HepG2 (cell line): ENCODE measurements around the gene NCOA7. TPM values are rescaled to one million over a fixed set of nuclear protein-coding genes. Genes with fewer than 3 reads are reported as not detected.

ENCODE experiments used
- ATAC-seq: fragments of 200-7000 bp; cut with Tn5 transposase; 3 replicates; pipeline ENCODE4 v1.9.1; 2020; ENCODE audit warnings: mild to moderate bottlenecking, moderate library complexity
- BruUV-seq: library from RNA; stranded (reverse); fragments of 400-500 nt; replicated peaks from 2 replicates; lab custom pipeline; 2021; lab: Mats Ljungman, UMichigan
- CTCF ChIA-PET: fragments of 300-600 bp; formaldehyde crosslinking; extraction: SDS; loops from one replicate; lab custom pipeline; 2021; ENCODE audit warnings: low total read pairs, inconsistent platforms, low intra/inter-chr PET ratio; lab: Yijun Ruan, JAX
- POLR2A ChIA-PET: fragments of 350-600 bp; sonication (Branson Sonifier 250); formaldehyde crosslinking; loops from one replicate; lab custom pipeline; 2020; ENCODE audit warnings: antibody characterized with exemption, inconsistent platforms; lab: Yijun Ruan, JAX
- DNase-seq: peaks from one replicate; pipeline ENCODE4 v3.0.0-alpha.2; 2015; ENCODE audit warnings: low spot score
- FAIRE-seq: peaks from 3 replicates; lab custom pipeline; 2011; peaks lifted over from hg19 to GRCh38; lab: Jason Lieb, UNC
- H2AFZ ChIP-seq: one replicate; pipeline ENCODE4 v1.6.1; 2011; ENCODE audit warnings: low read length, inconsistent platforms
- H3K27ac ChIP-seq: fragments of 300-600 bp; 3 replicates; pipeline ENCODE4 v1.8.0; 2011; ENCODE audit warnings: mixed run types, mild to moderate bottlenecking, mixed read lengths, low read length, inconsistent platforms; ENCODE audit not compliant: insufficient read depth; ENCODE audit errors: extremely low read length
- H3K27me3 ChIP-seq, 2 experiments: fragments of 200-600 bp in 1 of 2; 2 replicates in 1 of 2; 3 replicates in 1 of 2; pipeline versions ENCODE4 v1.6.0 to v1.8.0; 2011; ENCODE audit warnings: low read length in 2 of 2, mild to moderate bottlenecking in 2 of 2, moderate library complexity in 2 of 2, inconsistent platforms in 1 of 2; ENCODE audit not compliant: insufficient read depth in 2 of 2, control insufficient read depth in 1 of 2
- H3K36me3 ChIP-seq, 2 experiments: fragments of 200-600 bp in 1 of 2; replicated peaks in 1 of 2; 2 replicates in 1 of 2; 3 replicates in 1 of 2; pipeline versions ENCODE4 v1.5.1 to v1.8.0; 2011; ENCODE audit warnings: low read length in 2 of 2, inconsistent platforms in 1 of 2; ENCODE audit not compliant: insufficient read depth in 2 of 2, control insufficient read depth in 1 of 2
- H3K4me1 ChIP-seq: 2 replicates; pipeline ENCODE4 v1.5.1; 2012; ENCODE audit warnings: low read length, inconsistent platforms; ENCODE audit not compliant: insufficient read depth
- H3K4me2 ChIP-seq: 2 replicates; pipeline ENCODE4 v1.6.0; 2011; ENCODE audit warnings: low read depth, low read length, inconsistent platforms
- H3K4me3 ChIP-seq, 3 experiments: fragments of 200-600 bp in 1 of 3; sonication (generic), shearing (Covaris generic) in 1 of 3; replicated peaks in 1 of 3; 2 replicates each; pipeline ENCODE4 v1.5.1; 2011 to 2016; ENCODE audit warnings: low read length in 3 of 3, inconsistent platforms in 2 of 3, low read depth in 2 of 3, mild to moderate bottlenecking in 2 of 3, control low read depth in 1 of 3, mixed read lengths in 1 of 3; ENCODE audit not compliant: insufficient read depth in 1 of 3
- H3K79me2 ChIP-seq: one replicate; pipeline ENCODE4 v1.6.1; 2011; ENCODE audit warnings: low read length, inconsistent platforms; ENCODE audit not compliant: insufficient read depth
- H3K9ac ChIP-seq: 2 replicates; pipeline ENCODE4 v1.6.0; 2011; ENCODE audit warnings: mild to moderate bottlenecking, low read depth, low read length, inconsistent platforms; ENCODE audit not compliant: insufficient read depth
- H3K9me3 ChIP-seq: 2 replicates; pipeline ENCODE4 v1.5.1; 2012; ENCODE audit warnings: mild to moderate bottlenecking, low read length
- H4K20me1 ChIP-seq: 2 replicates; pipeline ENCODE4 v1.6.0; 2011; ENCODE audit warnings: inconsistent platforms, mild to moderate bottlenecking, low read length, moderate library complexity; ENCODE audit not compliant: insufficient read depth
- HNRNPUL1 ChIP-seq: fragments of 200-400 bp; formaldehyde crosslinking; IDR thresholded peaks from 2 replicates; pipeline ENCODE4 v1.6.1; 2017; ENCODE audit warnings: low read depth, mild to moderate bottlenecking, low read length, moderate library complexity
- JUNB ChIP-seq: sonication (generic); formaldehyde crosslinking; IDR thresholded peaks from 2 replicates; pipeline ENCODE4 v1.8.0; 2022; ENCODE audit warnings: missing genetic modification reagents, mild to moderate bottlenecking, borderline replicate concordance
- NFE2L2 ChIP-seq: fragments of 150-350 bp; IDR thresholded peaks from 2 replicates; pipeline ENCODE4 v1.6.1; 2014; ENCODE audit warnings: low read length
- TRIM24 ChIP-seq: sonication (generic); formaldehyde crosslinking; IDR thresholded peaks from 2 replicates; pipeline ENCODE4 v1.8.0; 2022; ENCODE audit warnings: mild to moderate bottlenecking, missing genetic modification reagents
- ZNF367 ChIP-seq: sonication (generic); formaldehyde crosslinking; IDR thresholded peaks from 2 replicates; pipeline ENCODE4 v1.4.0; 2020; ENCODE audit warnings: missing genetic modification reagents, borderline replicate concordance
- WGBS: methylation state at CpG from one replicate; pipeline ENCODE4 v1.1.6; 2017; ENCODE audit warnings: low lambda C conversion rate; 5-methylcytosine and 5-hydroxymethylcytosine counted together
- in situ Hi-C: cut with HindIII; loops from 2 replicates; pipeline ENCODE4 v1.10.0; 2017; ENCODE audit warnings: low pct_unique_long_range_greater_than_20kb; ENCODE audit not compliant: extremely low pct_ligation_motif_present
- intact Hi-C: fragments of 100-400 bp; cut with micrococcal nuclease; formaldehyde crosslinking; loops from one replicate; pipeline ENCODE4 v1.10.0; 2022; ENCODE audit not compliant: unreplicated experiment
- polyA plus RNA-seq, 8 experiments: library from polyadenylated mRNA; depleted of rRNA in 3 of 8; stranded (reverse) in 7 of 8; unstranded in 1 of 8; fragments of >200 nt; fragmentation: Illumina TruSeq in 4 of 8; extraction: Trizol in 4 of 8; gene quantifications; 2 replicates each; pipeline versions ENCODE4 v1.2.1 to v1.2.3, GENCODE V29; 2011 to 2016; ENCODE audit warnings: low read depth in 4 of 8, missing spikeins in 1 of 8, mixed read lengths in 1 of 8; ENCODE audit not compliant: insufficient read depth in 1 of 8
- total RNA-seq, 5 experiments: library from RNA; depleted of rRNA; stranded (reverse); fragments of >200 nt; fragmentation: Illumina TruSeq; extraction: Trizol; gene quantifications; 2 replicates each; pipeline ENCODE4 v1.2.3, GENCODE V29; 2016; ENCODE audit warnings: low read depth in 1 of 5

The NCOA7 gene
- total and polyA plus RNA-seq, 2 of the 13 experiments (the other 11 are each of a cell fraction or from before 2014, with no cell fraction given) = 13.6 to 20.8 TPM

DNA sequence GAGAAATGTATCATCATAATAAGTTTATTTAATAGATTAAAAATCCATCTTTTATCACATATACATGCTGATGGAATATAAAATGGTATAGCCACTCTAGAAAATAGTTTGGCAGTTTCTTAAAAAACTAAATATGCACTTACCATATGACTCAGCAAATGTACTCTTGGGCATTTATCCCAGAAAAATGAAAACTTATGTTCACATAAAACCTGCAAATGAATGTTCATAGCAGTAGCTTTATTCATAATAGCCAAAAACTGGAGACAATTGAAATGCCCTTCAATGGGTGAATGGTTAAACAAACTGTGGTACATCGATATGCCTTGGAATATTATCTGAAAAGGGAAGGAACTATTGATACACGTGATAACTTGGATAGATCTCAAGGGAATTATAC is 6.4 kb upstream of the NCOA7 start:
- H3K4me3 ChIP-seq = no peak overlapping the region
- ATAC-seq (no peak), DNase-seq (no peak), FAIRE-seq (no peak)
- no TSS peak for BruUV-seq
- H4K20me1 ChIP-seq = no peaks in the 10 kb centered on the region
- H3K9me3 ChIP-seq = no peaks in the 10 kb centered on the region
- in situ Hi-C loops = no loop called here
- ChIA-PET POLR2A (no interaction called here), CTCF (no interaction called here)
- H3K4me1 ChIP-seq = peaks cover 23% of the 10 kb centered on the region
- no peaks in the 10 kb centered on the region; a peak in 1 of 5 replicates for H3K27me3 ChIP-seq
- no peaks in the 10 kb centered on the region for H3K79me2 ChIP-seq
- H3K9ac ChIP-seq = no peak overlapping the region
- no peak overlapping the region for H3K4me2 ChIP-seq
- intact Hi-C loops = no loop called here
- H3K36me3 ChIP-seq = no peaks in the 10 kb centered on the region
- H3K27ac ChIP-seq = no peak overlapping the region
- TF ChIP-seq NFE2L2 (peak; percentile 62), JUNB (CRISPR knock-in tag) (no peak)
- no peak overlapping the region for H2AFZ ChIP-seq
- WGBS = 96% methylated on average over 2 of the region's 2 CpGs

DNA sequence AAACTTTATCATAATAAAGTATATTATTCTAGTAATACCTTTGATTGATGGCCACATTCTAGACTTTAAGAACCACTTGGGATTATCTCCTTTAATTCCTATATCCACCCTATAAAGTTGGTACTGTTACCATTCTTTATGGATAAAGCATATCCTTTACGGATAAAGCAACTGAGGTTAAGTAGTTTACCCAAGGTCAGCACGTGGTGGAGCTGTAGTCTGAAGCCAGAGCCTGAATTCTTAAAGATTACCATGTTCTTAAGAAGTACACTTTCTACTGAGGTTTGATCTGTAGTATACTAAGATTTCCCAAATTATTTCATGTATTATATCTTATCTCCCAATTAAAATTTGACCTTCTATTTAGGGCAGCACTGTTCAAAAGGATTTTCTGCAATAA is 3.0 kb upstream of the NCOA7 start:
- TF ChIP-seq TRIM24 (CRISPR knock-in tag) = no peak
- TF ChIP-seq ZNF367 (CRISPR knock-in tag) = no peak
- TF ChIP-seq HNRNPUL1 = no peak
- ChIA-PET CTCF (no interaction called here), POLR2A (no interaction called here)
- 83% methylated on average over 2 of the region's 2 CpGs for WGBS
- no peak overlapping the region for H3K27ac ChIP-seq
- DNase-seq (no peak), FAIRE-seq (no peak), ATAC-seq (no peak)
- intact Hi-C loops (no loop called here), in situ Hi-C loops (no loop called here)
- H3K79me2 ChIP-seq = peaks cover 12% of the 10 kb centered on the region
- no peaks in the 10 kb centered on the region for H3K9me3 ChIP-seq
- no peak overlapping the region for H3K4me3 ChIP-seq
- no peak overlapping the region for H3K9ac ChIP-seq
- H4K20me1 ChIP-seq = no peaks in the 10 kb centered on the region
- H3K27me3 ChIP-seq = no peaks in the 10 kb centered on the region; a peak in 2 of 5 replicates
- no peak overlapping the region for H3K4me2 ChIP-seq
- no TSS peak for BruUV-seq
- peaks cover 27% of the 10 kb centered on the region for H3K4me1 ChIP-seq
- H2AFZ ChIP-seq = no peak overlapping the region
- no peaks in the 10 kb centered on the region for H3K36me3 ChIP-seq
